Measurements from ENCODE around the gene USP49. TPM values are rescaled to one million over a fixed set of nuclear protein-coding genes. Genes with fewer than 3 reads are reported as not detected.

USP49 gene
- total and polyA plus RNA-seq, 2 of the 13 experiments (the other 11 are each of a cell fraction or from before 2014, with no cell fraction given) = 2.9 to 4.3 TPM

GRCh38 chr6:41786451-41787218 lies 108.5 kb downstream of the USP49 start (continued):
- TF ChIP-seq AHDC1 (CRISPR knock-in tag; IDR thresholded peaks at IDR 0.05; ENCODE audit: borderline replicate concordance) (no peak), BRF2 (CRISPR knock-in tag; IDR thresholded peaks at IDR 0.05) (no peak), FOXM1 (CRISPR knock-in tag; IDR thresholded peaks at IDR 0.05) (no peak), ZNF737 (CRISPR knock-in tag; IDR thresholded peaks at IDR 0.05; ENCODE audit: borderline replicate concordance) (no peak), TGIF2 (CRISPR knock-in tag; IDR thresholded peaks at IDR 0.05) (no peak), ATF4 (CRISPR knock-in tag; IDR thresholded peaks at IDR 0.05) (no peak), CHCHD3 (CRISPR knock-in tag; IDR thresholded peaks at IDR 0.05) (peak; percentile 63; the same call in 1 of the 2 replicates), FUBP1 (CRISPR knock-in tag; IDR thresholded peaks at IDR 0.05; ENCODE audit: borderline replicate concordance) (0 out of 2 replicates have a peak, but pooled peaks have one; percentile 20), HINFP (CRISPR knock-in tag; IDR thresholded peaks at IDR 0.05; ENCODE audit: low read depth) (peak; percentile 63; the same call in 1 of the 2 replicates), ZNF382 (CRISPR knock-in tag; IDR thresholded peaks at IDR 0.05; ENCODE audit: borderline replicate concordance) (no peak), ZFX (CRISPR knock-in tag; IDR thresholded peaks at IDR 0.05; ENCODE audit: low read depth) (peak; percentile 76), JUN (CRISPR knock-in tag; IDR thresholded peaks at IDR 0.05) (no peak), NR2C2 (CRISPR knock-in tag; IDR thresholded peaks at IDR 0.05; ENCODE audit: borderline replicate concordance) (peak; percentile 76; the same call in 1 of the 2 replicates), BRCA1 (CRISPR knock-in tag; IDR thresholded peaks at IDR 0.05) (no peak), MAF1 (CRISPR knock-in tag; IDR thresholded peaks at IDR 0.05; ENCODE audit: borderline replicate concordance) (no peak), GATA4 (IDR thresholded peaks at IDR 0.05; ENCODE audit: borderline replicate concordance, low read depth) (no peak)
